Activated T-cell treated with anti-CD3 and anti-CD28 coated beads, Interleukin-2, amount 50 U/mL, for 48 hours (primary cell): ENCODE measurements around the gene POMT2.
A peak's percentile ranks its signal among the peaks of the same experiment; 100 is the strongest.
"Not testable (repeated sequence)": the region's sequence is repeated elsewhere in the genome, so short reads cannot be mapped to it uniquely, and the experiment has no call there.

Source experiments
- DNase-seq, 2 experiments: peaks; one replicate each; pipeline ENCODE4 v3.0.0-alpha.2; 2020

The POMT2 gene, protein sequence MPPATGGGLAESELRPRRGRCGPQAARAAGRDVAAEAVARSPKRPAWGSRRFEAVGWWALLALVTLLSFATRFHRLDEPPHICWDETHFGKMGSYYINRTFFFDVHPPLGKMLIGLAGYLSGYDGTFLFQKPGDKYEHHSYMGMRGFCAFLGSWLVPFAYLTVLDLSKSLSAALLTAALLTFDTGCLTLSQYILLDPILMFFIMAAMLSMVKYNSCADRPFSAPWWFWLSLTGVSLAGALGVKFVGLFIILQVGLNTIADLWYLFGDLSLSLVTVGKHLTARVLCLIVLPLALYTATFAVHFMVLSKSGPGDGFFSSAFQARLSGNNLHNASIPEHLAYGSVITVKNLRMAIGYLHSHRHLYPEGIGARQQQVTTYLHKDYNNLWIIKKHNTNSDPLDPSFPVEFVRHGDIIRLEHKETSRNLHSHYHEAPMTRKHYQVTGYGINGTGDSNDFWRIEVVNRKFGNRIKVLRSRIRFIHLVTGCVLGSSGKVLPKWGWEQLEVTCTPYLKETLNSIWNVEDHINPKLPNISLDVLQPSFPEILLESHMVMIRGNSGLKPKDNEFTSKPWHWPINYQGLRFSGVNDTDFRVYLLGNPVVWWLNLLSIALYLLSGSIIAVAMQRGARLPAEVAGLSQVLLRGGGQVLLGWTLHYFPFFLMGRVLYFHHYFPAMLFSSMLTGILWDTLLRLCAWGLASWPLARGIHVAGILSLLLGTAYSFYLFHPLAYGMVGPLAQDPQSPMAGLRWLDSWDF

DNA sequence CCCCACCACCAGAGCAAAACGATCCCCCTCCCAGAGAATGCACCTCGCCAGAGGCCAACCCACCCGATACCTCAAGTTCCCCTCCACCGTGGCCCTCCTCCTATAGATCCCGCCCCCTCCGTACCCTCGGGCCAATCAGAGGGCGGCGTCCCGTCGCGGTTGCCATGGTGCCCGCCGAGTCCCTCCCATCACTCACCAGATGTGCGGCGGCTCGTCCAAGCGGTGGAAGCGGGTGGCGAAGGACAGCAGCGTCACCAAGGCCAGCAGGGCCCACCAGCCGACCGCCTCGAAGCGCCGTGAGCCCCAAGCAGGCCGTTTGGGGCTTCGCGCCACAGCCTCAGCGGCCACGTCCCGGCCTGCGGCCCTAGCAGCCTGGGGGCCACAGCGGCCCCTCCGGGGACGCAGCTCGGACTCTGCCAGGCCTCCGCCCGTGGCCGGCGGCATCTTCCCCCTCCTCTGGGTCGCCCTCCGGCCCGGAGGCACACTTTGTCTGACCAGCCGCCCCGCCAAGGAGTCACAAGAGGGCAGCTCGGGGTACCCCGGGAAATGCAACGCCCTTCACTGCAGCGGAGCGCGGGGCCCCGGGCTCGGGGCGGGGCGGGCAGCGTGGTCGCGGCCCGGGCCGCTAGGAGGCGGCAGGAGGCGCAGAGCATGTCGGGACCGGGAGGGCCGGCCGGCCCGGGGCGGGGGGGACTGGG is at the start of gene POMT2:
Gene POMT2, minus strand, starts transcription at position 646 of the 698 bp plus-strand sequence. Its CDS starts 202 bp downstream, at position 444.
- peak; percentile 94 to 95 for DNase-seq

DNA sequence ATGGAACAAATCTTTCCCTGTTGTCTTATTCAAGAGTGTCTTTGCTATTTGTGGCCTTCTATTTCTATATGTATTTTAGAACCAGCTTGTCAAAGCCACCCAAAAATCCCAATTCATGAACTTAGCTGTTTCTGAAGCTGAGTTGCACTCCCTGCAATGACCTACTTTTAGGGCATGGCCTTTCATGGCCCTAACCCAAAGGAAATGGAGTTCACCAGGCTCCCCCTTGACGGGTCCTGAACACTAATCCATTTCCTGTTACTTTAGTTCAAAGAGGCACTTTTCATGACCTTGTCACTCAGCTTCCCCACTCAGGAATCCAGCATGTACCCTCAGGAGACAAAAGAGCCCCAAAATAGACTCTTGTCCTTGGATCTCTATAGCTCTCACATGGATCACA is 48.6 kb upstream of the POMT2 start:
- no peak for DNase-seq

DNA sequence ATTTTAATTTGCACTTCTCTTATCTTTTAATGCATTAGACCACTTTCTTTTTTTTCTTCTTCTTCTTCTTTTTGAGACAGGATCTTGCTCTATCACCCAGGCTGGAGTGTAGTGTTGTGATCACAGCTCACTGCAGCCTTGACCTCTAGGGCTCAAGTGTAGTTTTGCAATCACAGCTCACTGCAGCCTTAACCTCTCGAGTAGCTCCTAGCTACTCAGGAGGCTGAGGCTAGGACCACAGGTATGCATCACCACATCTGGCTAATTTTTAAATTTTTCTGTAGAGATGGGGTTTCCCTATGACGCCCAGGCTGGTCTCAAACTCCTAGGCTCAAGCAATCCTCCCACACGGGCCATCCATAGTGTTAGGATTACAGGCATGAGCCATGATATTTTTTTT is 43.5 kb upstream of the POMT2 start:
- no peak for DNase-seq

DNA sequence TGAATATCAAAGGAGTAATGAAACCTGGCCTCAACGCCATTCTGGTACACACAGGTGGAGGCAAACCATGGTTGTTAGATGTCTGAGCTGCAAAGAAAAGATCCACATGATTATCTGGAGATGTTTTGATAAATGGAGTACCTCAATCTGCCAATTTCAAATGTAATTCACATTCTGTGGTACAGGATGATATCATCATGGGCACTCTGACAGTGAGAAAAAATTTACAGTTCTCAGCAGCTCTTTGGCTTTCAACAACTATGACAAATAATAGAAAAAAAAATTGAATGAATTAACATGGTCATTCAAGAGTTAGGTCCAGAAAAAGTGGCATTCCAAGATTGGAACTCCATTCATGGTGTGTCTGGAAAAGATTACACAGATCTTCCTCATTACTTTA is 38.9 kb upstream of the POMT2 start:
- no peak for DNase-seq

DNA sequence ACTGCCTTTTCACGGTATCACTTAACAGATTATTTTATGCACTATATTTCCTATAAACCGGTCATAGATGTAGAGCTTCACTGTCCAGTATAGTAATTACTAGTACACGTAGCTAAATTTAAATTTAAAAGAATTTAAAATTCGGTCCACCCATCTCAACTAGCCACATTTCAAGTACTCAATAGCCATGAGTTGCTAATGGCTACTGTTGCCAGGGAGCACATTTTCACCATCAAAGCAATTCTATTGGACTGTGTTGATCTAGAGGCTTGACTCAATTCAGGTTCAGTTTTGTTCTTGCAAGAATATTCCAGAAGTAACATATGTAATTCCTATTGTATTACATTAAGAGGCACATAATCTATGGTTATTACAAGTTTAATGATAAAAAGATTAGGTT is 36.2 kb upstream of the POMT2 start:
- no peak for DNase-seq

DNA sequence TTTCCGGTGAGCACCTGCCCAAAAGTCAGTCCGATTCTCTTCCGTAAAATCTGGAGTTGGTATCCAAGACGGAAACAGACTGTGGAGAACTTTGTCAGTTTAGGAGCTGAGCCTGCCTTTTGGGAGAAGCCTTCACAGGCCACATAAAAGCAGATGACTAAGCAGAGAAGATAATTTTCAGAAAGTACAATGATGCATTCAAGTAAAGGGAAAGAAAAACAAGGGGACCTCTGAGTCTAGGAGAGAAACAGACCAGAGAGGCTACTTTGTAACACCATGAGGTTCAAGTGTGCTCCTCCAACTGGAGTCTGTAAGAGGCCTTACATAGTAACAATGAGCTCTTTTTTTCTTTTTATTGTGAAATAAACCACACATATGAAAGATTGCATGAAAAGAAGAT is 35.1 kb upstream of the POMT2 start:
- DNase-seq = no peak

DNA sequence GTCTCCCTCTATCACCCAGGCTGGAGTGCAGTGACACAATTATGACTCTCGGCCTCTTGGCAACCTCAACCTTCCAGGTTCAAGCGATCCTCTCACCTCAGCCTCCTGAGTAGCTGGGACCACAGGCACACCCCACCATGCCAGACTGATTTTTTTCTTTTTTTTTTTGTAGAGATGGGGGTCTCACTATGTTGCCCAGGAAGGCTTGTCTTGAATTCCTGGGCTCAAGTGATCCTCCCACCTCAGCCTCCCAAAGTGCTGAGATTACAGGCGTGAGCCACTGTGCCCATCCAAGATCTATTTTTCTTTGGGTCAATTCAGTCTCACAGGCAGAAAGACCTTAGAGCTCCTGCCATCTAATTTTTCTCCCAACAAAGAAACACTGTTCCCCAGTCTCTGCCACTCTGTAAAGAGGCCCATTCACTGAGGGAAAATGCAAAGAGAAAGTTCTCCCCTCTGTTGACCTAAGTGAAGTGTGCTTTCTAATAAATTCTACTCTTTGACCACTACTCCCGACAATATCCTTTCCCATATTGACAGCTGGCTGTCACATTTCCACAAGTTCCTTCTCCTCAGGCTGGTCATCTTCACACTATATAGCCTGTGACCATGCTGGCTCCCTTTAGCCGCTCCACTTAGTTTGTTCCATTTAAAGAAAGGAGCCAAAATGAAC is 32.9 kb upstream of the POMT2 start:
- no peak for DNase-seq

DNA sequence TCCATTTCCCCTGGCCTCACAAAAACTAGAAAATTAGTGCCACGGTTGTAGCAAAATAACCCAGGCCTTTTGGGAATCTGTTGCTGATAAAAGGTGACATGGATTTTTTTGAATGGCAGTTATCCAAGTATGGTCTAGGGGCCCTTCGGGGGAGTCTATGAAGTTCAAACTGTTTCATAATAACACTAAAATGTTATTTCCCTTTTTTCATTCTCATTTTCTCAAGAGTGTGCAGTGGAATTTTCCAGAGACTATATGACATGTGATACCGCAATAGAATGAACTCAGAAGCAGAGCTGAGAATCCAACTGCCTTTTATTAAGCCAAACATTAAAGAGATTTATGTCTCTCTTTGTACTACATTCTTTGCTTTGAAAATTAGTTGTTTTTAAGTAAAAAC is 27.1 kb upstream of the POMT2 start:
- DNase-seq = no peak

DNA sequence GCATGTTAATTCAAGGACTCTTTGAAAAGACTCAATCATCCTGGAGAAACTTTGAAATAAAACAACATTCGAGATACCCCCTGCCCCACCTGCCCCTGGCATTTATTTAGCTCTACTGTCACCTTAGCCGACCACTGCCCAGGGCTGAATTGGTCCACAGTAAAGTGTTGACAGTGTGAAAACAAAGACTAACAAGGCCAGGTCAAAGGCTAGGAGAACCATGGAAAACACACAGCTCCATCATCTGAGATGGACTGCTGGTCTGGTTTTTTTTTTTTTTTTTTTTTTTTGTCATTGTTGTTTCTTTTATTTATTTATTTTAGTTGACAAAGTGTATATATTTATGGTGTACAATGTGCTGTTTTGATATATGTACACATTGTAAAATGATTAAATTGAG is 25.8 kb upstream of the POMT2 start:
- no peak for DNase-seq

DNA sequence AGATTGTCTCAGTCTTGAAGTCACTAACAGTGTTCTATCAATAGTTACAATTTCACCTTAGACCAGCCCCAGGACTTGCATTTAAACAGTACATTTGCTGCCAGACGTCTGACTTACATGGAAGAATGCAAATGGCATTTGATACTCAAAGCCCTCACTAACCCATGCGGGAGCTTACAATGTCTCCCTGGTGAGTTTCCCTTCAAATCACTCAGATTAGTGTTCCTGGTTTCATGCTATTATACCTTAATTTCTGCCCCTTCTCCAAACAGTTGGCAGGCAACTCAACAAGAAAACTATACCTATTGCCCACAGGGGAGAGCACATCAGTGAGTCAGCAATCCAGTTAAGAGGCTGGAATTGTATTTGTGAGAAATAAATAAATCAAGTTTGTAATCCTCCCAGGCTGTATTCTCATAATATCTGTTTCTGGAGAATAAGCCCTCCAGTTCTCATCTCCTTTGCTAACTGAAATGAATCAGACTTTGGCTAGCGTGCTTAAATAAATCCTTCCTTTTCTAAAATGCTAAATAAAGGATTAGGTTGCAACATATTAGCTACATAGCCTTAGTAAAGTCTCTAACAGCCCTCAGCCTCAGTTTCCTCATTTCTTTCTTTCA is 23.8 kb upstream of the POMT2 start:
- DNase-seq = no peak

DNA sequence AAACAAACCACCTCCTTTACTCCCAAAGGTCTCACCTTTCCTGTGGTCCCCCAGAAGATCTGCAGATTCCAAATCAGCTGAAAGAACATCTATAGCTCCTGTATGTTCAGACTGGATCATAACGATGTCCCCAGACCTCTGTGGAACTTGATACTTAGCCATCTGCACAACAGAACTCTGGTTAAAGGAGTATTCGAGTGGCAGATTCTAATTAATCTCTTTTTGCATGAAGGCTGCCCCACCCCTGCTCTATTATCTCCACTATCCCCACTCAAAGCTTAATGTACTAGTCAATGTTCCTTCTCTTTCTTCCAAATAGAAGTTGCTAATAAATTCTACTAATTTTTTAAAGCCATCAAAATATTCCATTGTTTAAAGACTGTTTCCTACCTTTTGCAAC is 23.0 kb upstream of the POMT2 start:
- DNase-seq = no peak

DNA sequence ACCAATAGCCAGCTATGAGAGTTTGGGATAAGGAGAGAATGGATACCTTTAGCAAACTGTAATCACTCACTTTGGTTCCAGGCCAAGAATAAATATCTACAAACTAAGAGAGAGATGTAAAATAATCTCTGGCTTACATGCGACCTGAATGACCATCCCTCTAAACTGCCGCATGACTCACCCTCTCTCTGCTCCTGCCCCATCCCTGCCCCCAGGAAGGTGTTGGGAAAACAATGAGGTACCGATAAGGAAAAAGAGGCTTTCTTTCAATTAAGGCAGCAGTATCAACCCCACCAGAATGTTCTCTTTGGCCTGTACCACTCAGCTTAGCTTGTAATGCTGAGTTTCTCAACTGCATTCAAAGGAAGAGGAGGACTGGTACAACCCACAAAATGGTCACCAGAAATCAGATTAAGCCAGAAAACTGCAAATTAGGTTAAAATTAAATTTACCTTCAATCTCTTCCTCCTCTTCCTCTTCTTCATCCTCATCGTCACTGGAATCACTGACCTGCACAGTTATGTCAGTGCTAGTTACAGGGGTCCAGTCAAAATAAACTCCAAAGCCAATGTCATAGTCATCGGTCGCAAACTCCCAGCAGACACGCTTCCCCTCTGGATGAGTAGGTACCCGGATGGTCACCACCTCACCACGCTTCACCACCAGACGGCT is 22.2 kb upstream of the POMT2 start:
- no peak for DNase-seq

DNA sequence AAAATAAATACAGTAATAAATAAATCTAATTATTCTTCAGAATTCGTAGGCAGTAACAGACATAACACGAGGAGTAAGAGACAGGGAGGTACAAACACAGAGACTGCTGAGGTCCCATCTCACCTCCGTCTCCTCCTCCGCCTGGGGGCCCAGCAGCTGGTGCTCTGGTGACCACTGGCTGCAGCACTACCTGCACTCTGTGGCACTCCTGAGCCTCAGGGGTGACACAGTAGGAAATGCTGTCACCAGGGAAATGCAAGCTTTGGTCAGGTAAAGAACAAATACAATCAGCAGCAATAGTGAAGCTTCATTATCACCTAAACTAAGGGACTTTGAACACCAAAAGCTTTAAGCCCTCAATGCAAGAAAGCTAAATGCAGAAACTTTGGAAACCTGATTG is 19.7 kb upstream of the POMT2 start:
- no peak for DNase-seq

DNA sequence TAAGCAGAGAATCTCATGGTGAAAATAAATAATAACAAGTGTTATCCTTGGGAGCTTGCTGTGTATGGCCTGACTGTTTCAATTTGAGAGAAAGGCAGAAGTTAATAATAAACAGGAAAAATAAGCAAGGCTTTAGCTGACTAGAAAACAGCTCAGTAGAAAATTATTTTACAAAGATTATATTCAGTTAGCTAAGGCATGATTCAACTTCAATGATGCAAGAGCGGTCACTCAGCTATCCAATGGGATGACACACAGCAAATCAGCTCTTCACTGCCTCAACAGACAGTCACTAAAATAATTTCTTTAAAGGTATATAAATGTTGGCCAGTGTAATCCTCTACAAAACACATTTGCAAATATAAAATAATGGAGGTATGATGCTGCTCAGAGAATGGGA is 18.7 kb upstream of the POMT2 start:
- DNase-seq = no peak

DNA sequence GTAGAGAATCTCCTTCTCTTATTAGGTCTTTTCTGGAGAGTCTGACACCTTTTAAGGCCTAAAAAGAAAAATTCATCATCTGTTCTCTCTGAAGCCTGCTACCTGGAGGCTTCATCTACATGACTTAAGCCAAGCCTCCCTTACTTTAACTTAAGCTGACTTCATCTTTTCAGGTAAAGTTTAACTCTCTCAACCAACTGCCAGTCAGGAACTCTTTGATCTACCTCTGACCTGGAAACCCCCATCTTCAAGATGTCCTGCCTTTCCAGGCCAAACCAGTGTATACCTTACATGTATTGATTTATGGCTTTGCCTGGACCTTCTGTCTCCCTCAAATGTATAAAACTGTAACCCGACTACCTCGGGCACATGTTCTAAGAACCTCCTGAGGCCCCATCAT is 17.6 kb upstream of the POMT2 start:
- DNase-seq = no peak

DNA sequence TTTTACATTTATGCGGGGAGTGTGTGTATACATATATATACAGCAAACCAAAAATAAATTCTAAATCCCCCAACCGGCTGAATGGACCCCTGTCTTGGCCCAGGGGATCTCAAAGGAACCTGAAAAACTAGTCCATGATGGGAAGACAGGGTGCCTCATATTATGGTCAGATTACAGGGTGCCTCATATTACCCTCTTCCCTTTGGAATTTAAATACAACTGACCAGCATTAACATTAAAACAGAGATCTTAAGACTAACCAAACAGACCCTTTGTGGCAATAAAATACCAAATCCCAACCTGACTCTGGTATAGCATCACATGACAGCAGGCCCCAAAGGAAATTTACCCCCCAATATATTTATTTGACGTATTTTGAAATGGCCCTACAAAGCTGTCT is 17.2 kb upstream of the POMT2 start:
- no peak for DNase-seq

DNA sequence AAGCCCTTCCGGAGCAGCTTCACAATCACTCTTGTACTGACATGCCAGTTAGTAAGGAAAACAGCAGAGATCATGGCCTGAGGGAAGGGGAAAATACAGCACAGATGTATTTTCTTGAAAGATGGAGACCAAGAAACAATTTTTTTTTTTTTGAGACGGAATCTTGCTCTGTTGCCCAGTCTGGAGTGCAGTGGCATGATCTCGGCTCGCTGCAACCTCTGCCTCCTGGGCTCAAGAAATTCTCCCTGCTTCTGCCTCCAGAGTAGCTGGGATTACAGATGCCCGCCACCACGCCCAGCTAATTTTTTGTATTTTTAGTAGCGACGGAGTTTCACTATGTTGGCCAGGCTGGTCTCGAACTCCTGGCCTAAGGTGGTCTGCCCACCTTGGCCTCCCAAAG is 16.6 kb upstream of the POMT2 start:
- not testable (repeated sequence) for DNase-seq

DNA sequence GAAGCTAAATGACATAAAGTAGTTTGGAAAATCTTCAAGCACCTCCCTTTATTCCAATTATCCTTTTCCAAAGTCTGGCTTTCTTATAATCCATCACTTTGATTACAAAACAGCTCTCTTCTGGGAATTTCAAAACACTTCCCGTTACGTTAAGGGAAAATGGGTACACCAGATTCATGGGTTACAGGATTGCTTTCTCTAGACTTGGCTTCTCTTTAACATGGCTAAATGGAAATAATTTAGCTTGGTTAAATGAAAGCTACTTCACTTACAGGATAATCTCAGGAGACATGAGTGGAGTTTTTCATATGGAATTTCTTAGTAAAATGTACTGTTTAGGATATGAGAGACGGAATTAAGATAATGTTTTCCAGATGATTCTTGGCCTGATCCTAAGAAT is 14.9 kb upstream of the POMT2 start:
- no peak for DNase-seq

DNA sequence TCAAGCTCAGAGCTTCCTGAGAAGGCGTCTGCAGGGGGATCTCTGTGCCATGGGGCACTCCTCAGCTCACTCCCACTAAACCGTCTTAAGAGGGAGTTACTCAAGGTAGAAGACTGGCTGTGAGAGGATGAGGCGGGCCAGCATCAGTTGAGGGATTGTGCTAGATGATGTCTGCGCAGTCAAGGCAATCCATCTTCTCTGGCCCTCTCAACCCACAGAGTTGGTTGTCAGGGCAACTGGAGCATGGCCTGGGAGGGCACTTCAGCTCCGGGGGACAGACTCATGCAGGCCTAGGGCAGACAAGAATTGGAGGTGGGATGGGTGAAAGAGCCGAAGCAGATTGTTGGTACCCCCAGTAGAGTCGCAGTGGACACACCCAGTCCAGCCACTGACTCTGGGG is 9.2 kb upstream of the POMT2 start:
- no peak for DNase-seq

DNA sequence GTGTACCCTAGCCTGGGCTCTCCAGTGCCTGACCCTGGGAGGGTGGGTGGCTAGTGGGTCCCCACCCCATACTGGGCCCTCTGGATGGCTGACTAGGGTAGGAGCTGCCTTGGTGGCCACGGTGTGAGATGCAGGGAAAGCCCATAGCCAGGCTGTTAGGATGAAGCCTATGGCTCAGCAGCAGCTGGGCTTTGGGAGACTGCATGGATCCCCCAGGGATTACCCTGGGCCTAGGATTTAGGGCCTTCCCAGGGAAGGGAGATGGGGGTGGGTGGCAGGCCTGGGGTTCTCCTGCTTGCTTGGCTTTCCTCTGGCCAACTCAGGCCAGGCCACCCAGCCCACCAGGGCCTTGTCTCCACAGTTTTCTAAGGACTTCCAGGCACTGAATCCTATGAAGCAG is 6.4 kb upstream of the POMT2 start:
- DNase-seq = no peak

DNA sequence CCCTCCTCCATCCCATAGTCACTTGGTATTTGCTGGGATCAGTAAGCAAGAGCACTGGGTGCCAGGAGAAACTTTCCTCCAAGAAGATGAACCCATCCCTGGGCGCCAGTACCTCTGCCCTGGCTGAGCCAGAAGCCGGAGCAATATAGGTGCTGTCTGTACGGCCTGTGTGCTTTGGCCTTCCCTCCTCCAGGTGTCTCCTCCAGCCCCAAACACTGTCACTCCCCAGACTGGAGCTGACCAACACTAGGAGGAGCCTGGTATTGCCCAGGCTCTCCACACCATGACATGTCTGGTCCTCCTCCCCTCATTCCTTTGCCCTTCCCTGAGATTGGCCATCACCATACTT is 5.0 kb upstream of the POMT2 start:
- DNase-seq = no peak
